ENCODE measurements around the gene PLXNA4.

The PLXNA4 gene

GRCh38 chr7:132095111-132095765 lies 481.0 kb downstream of the PLXNA4 start:
- H3K4me3 ChIP-seq (ENCODE audit: low read depth, low read length) = no peak overlapping the region
- TF ChIP-seq CTCF (IDR thresholded peaks at IDR 0.05; ENCODE audit: low read depth, low read length, missing control alignments) = no peak
- no peak for DNase-seq (ENCODE audit: low read depth)
- in situ Hi-C loops (cut with HindIII; ENCODE audit: low sequenced_read_pairs) = no loop called here

- no peak for DNase-seq (ENCODE audit: low read depth)
- H3K4me3 ChIP-seq (ENCODE audit: low read depth, low read length) = no peak overlapping the region
- no peak for TF ChIP-seq CTCF (IDR thresholded peaks at IDR 0.05; ENCODE audit: low read depth, low read length, missing control alignments)
- in situ Hi-C loops (cut with HindIII; ENCODE audit: low sequenced_read_pairs) = no loop called here
These were observed 484.2 kb downstream of the PLXNA4 start for GRCh38 chr7:132092106-132092505.

GRCh38 chr7:132091706-132092105 lies 484.6 kb downstream of the PLXNA4 start:
- no peak for TF ChIP-seq CTCF (IDR thresholded peaks at IDR 0.05; ENCODE audit: low read depth, low read length, missing control alignments)
- in situ Hi-C loops (cut with HindIII; ENCODE audit: low sequenced_read_pairs) = no loop called here
- DNase-seq (ENCODE audit: low read depth) = no peak
- no peak overlapping the region for H3K4me3 ChIP-seq (ENCODE audit: low read depth, low read length)

DNA sequence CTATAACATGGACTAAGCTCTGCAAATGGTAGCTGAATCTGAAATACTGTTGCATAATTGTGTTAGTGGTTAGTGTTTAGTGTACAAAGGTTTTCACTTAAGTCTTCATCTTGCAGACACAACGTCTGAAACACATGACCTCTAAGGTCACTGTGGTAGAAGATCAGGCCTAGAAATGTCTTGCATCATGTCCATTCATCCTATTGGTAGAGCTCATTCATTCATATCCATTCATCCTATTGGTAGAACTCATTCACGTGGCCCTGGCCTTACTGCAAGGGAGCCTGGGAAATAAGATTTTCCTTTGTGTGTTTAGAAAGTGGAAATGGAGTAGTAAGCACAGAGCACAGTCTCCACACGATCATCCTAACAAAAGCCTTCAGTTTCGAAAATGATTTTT lies 485.8 kb downstream of the PLXNA4 start:
- no peak for TF ChIP-seq CTCF (IDR thresholded peaks at IDR 0.05; ENCODE audit: low read depth, low read length, missing control alignments)
- in situ Hi-C loops (cut with HindIII; ENCODE audit: low sequenced_read_pairs) = no loop called here
- no peak overlapping the region for H3K4me3 ChIP-seq (ENCODE audit: low read depth, low read length)
- DNase-seq (ENCODE audit: low read depth) = no peak

DNA sequence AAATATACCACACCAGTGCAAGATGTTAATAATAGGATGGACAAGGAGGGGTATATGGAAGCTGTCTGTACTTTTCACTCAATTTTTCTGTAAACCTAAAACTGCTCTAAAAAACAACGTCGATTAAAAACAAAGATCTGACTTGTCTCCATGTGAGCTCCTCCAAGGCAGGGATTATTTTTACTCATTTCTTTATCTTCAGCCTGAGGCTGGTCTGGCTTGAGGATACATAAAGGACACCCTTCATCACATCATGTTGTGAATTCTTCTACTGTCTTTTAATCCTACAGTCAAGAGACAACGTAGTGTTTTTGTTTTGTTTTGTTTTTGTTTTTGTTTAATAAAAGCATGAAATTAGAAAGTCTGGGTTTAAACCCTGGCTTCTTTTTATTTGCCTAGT lies 486.9 kb downstream of the PLXNA4 start:
- in situ Hi-C loops (cut with HindIII; ENCODE audit: low sequenced_read_pairs) = no loop called here
- no peak overlapping the region for H3K4me3 ChIP-seq (ENCODE audit: low read depth, low read length)
- no peak for TF ChIP-seq CTCF (IDR thresholded peaks at IDR 0.05; ENCODE audit: low read depth, low read length, missing control alignments)
- no peak for DNase-seq (ENCODE audit: low read depth)

GRCh38 chr7:132087421-132087820 lies 488.8 kb downstream of the PLXNA4 start:
- H3K4me3 ChIP-seq (ENCODE audit: low read depth, low read length) = no peak overlapping the region
- TF ChIP-seq CTCF (IDR thresholded peaks at IDR 0.05; ENCODE audit: low read depth, low read length, missing control alignments) = no peak
- DNase-seq (ENCODE audit: low read depth) = no peak
- in situ Hi-C loops (cut with HindIII; ENCODE audit: low sequenced_read_pairs) = no loop called here
